Bronchial epithelial cell (primary cell): ENCODE results near the gene ANGPTL1. TPM values are rescaled to one million over a fixed set of nuclear protein-coding genes. Genes with fewer than 3 reads are reported as not detected.

Experiments used
- DNase-seq: peaks from one replicate; pipeline ENCODE4 v3.0.0-alpha.2; 2010; ENCODE audit warnings: low read depth
- FAIRE-seq: peaks from 2 replicates; lab custom pipeline; 2011; peaks lifted over from hg19 to GRCh38; lab: Jason Lieb, UNC
- H3K27me3 ChIP-seq: 2 replicates; pipeline ENCODE4 v1.5.1; 2011; ENCODE audit warnings: low read length; ENCODE audit not compliant: control insufficient read depth, insufficient read depth
- H3K36me3 ChIP-seq: 2 replicates; pipeline ENCODE4 v1.5.1; 2011; ENCODE audit warnings: low read length; ENCODE audit not compliant: control insufficient read depth, insufficient read depth
- H3K4me3 ChIP-seq: 2 replicates; pipeline ENCODE4 v1.5.1; 2011; ENCODE audit warnings: mild to moderate bottlenecking, low read depth, low read length, control low read depth
- CTCF ChIP-seq: IDR thresholded peaks from 2 replicates; pipeline ENCODE4 v1.5.1; 2011; ENCODE audit warnings: mild to moderate bottlenecking, moderate library complexity, low read length, control low read depth, inconsistent platforms; ENCODE audit not compliant: insufficient read depth, severe bottlenecking
- total RNA-seq: library from RNA; depleted of rRNA; stranded (reverse); fragments of >200 nt; gene quantifications from 2 replicates; pipeline ENCODE4 v1.2.1, GENCODE V29; 2014

Gene ANGPTL1
- total RNA-seq, 1 donor from 2014 or later: not detected

GRCh38 chr1:178874966-178875365 is 4.1 kb upstream of the ANGPTL1 start:
- DNase-seq: no peak
- TF ChIP-seq CTCF: no peak
- Histone ChIP-seq H3K4me3 (no peak overlapping the region), H3K36me3 (no peaks in the 10 kb centered on the region), H3K27me3 (no peaks in the 10 kb centered on the region)
- FAIRE-seq: no peak

GRCh38 chr1:178871551-178872320 is 859 bp upstream of the ANGPTL1 start:
- no peaks in the 10 kb centered on the region for H3K27me3 ChIP-seq
- no peaks in the 10 kb centered on the region for H3K36me3 ChIP-seq
- FAIRE-seq: no peak
- peak; percentile 5 for DNase-seq
- no peak for TF ChIP-seq CTCF
- no peak overlapping the region for H3K4me3 ChIP-seq

- no peak for DNase-seq
- H3K27me3 ChIP-seq: no peaks in the 10 kb centered on the region
- no peak for FAIRE-seq
- no peak for TF ChIP-seq CTCF
- no peaks in the 10 kb centered on the region for H3K36me3 ChIP-seq
- H3K4me3 ChIP-seq: no peak overlapping the region
Observed at GRCh38 chr1:178870221-178870620, 656 bp downstream of the ANGPTL1 start.

GRCh38 chr1:178869119-178869697 is 1.7 kb downstream of the ANGPTL1 start:
- no peak for TF ChIP-seq CTCF
- Histone ChIP-seq H3K36me3 (no peaks in the 10 kb centered on the region), H3K27me3 (no peaks in the 10 kb centered on the region), H3K4me3 (no peak overlapping the region)
- DNase-seq (no peak), FAIRE-seq (no peak)

- no peaks in the 10 kb centered on the region for H3K36me3 ChIP-seq
- no peak for TF ChIP-seq CTCF
- FAIRE-seq (no peak), DNase-seq (no peak)
- H3K27me3 ChIP-seq: no peaks in the 10 kb centered on the region
- no peak overlapping the region for H3K4me3 ChIP-seq
Observed at GRCh38 chr1:178868706-178869105, 2.2 kb downstream of the ANGPTL1 start.
